Keratinocyte (primary cell): ENCODE measurements around the gene DIS3L2. TPM values are rescaled to one million over a fixed set of nuclear protein-coding genes. Genes with fewer than 3 reads are reported as not detected.
A peak's percentile ranks its signal among the peaks of the same experiment; 100 is the strongest.
"Not testable (repeated sequence)": the region's sequence is repeated elsewhere in the genome, so short reads cannot be mapped to it uniquely, and the experiment has no call there.

Experiments
- DNase-seq: peaks from one replicate; pipeline ENCODE4 v3.0.0-alpha.2; 2011; ENCODE audit warnings: low read depth, missing footprints, low spot score
- FAIRE-seq: peaks from 2 replicates; lab custom pipeline; 2011; peaks lifted over from hg19 to GRCh38; lab: Jason Lieb, UNC
- H2AFZ ChIP-seq: 2 replicates; pipeline ENCODE4 v1.6.0; 2012; ENCODE audit warnings: low read length, control low read depth, inconsistent platforms; ENCODE audit not compliant: control insufficient read depth
- H3K27ac ChIP-seq: 2 replicates; pipeline ENCODE4 v1.5.1; 2011; ENCODE audit warnings: low read length; ENCODE audit not compliant: control insufficient read depth, insufficient read depth
- H3K27me3 ChIP-seq: 3 replicates; pipeline ENCODE4 v1.6.0; 2011; ENCODE audit warnings: low read length; ENCODE audit not compliant: control insufficient read depth, insufficient read depth; ENCODE audit errors: extremely low read depth
- H3K36me3 ChIP-seq, 2 experiments: 2 replicates in 1 of 2; 3 replicates in 1 of 2; pipeline ENCODE4 v1.5.1; 2011; ENCODE audit warnings: low read length in 2 of 2, mild to moderate bottlenecking in 1 of 2; ENCODE audit not compliant: control insufficient read depth in 2 of 2, insufficient read depth in 2 of 2; ENCODE audit errors: extremely low read depth in 1 of 2
- H3K4me1 ChIP-seq: 3 replicates; pipeline ENCODE4 v1.5.1; 2011; ENCODE audit warnings: low read length; ENCODE audit not compliant: control insufficient read depth, insufficient read depth; ENCODE audit errors: extremely low read depth
- H3K4me2 ChIP-seq: 3 replicates; pipeline ENCODE4 v1.6.0; 2011; ENCODE audit warnings: low read depth, low read length; ENCODE audit not compliant: control insufficient read depth, insufficient read depth; ENCODE audit errors: extremely low read depth
- H3K4me3 ChIP-seq, 3 experiments: fragments of 200-600 bp in 1 of 3; sonication (generic) in 1 of 3; 2 replicates in 2 of 3; 3 replicates in 1 of 3; pipeline ENCODE4 v1.5.1; 2011 to 2016; ENCODE audit warnings: low read length in 3 of 3, mild to moderate bottlenecking in 3 of 3, control low read depth in 2 of 3, inconsistent platforms in 1 of 3, low read depth in 1 of 3, mixed read lengths in 1 of 3, mixed run types in 1 of 3, moderate library complexity in 1 of 3; ENCODE audit not compliant: control insufficient read depth in 2 of 3, insufficient read depth in 2 of 3; ENCODE audit errors: extremely low read depth in 1 of 3
- H3K79me2 ChIP-seq: 2 replicates; pipeline ENCODE4 v1.6.0; 2012; ENCODE audit warnings: low read length; ENCODE audit not compliant: control insufficient read depth, insufficient read depth
- H3K9ac ChIP-seq: 3 replicates; pipeline ENCODE4 v1.6.0; 2011; ENCODE audit warnings: low read length; ENCODE audit not compliant: control insufficient read depth, insufficient read depth; ENCODE audit errors: extremely low read depth
- H3K9me1 ChIP-seq: 3 replicates; pipeline ENCODE4 v1.6.0; 2011; ENCODE audit warnings: low read length; ENCODE audit not compliant: control insufficient read depth, insufficient read depth; ENCODE audit errors: extremely low read depth
- H3K9me3 ChIP-seq: 2 replicates; pipeline ENCODE4 v1.5.1; 2012; ENCODE audit warnings: low read depth, low read length; ENCODE audit not compliant: control insufficient read depth
- H4K20me1 ChIP-seq: 3 replicates; pipeline ENCODE4 v1.6.0; 2011; ENCODE audit warnings: low read length; ENCODE audit not compliant: control insufficient read depth, insufficient read depth; ENCODE audit errors: extremely low read depth
- EZH2 ChIP-seq: IDR thresholded peaks from one replicate; pipeline ENCODE4 v1.6.1; 2012; ENCODE audit warnings: inconsistent platforms, mild to moderate bottlenecking, low read length, moderate library complexity
- dilution Hi-C: fragments of 300-500 bp; cut with MboI; formaldehyde crosslinking; loops from one replicate; pipeline ENCODE4 v1.7.0; 2020; ENCODE audit warnings: low sequenced_read_pairs; ENCODE audit not compliant: extremely low pct_ligation_motif_present
- polyA plus RNA-seq, 5 experiments: library from polyadenylated mRNA; depleted of rRNA in 3 of 5; stranded (reverse) in 3 of 5; stranded (forward) in 1 of 5; unstranded in 1 of 5; fragments of >200 nt; gene quantifications; 1 replicate in 1 of 5; 2 replicates in 3 of 5; 3 replicates in 1 of 5; pipeline versions ENCODE4 v1.2.1 to v1.2.3, GENCODE V29; 2011 to 2012; ENCODE audit warnings: missing spikeins in 2 of 5, low read depth in 1 of 5, low replicate concordance in 1 of 5
- TF ChIP-seq, protein P1 (sequence below), 3 experiments: IDR thresholded peaks in 1 of 3; conservative IDR thresholded peaks in 1 of 3; optimal IDR thresholded peaks in 1 of 3; 2 replicates in 2 of 3; 3 replicates in 1 of 3; pipeline versions ENCODE3 to v1.5.1; 2011; ENCODE audit warnings: low read length in 3 of 3, mild to moderate bottlenecking in 3 of 3, moderate library complexity in 2 of 3, control low read depth in 1 of 3, inconsistent platforms in 1 of 3; ENCODE audit not compliant: insufficient read depth in 2 of 3; ENCODE audit errors: extremely low read depth in 1 of 3

DIS3L2 gene
- polyA plus RNA-seq, 1 donor (not counting 4 experiments of a cell fraction or from before 2014, with no cell fraction given) = 8.6 TPM

DNA sequence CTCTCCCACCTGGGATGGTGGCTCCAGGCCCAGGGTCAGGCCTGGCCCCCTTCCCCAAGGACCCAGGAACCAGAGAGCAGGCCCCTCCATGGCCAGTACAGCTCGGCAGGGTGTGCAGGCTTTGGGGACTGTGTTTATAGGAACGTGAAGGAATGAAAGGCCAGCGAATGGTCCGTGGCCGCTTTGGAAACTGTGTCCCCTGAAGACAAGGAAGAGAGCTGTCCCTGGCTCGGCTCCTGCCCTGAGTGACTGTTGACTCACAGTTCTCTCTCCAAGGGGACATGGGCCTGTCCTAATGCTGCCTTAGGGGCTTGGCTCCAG, 373.3 kb downstream of the DIS3L2 start:
- H2AFZ ChIP-seq, H3K27me3 ChIP-seq, H4K20me1 ChIP-seq, H3K9me1 ChIP-seq, H3K9ac ChIP-seq, H3K36me3 ChIP-seq, H3K9me3 ChIP-seq, H3K4me3 ChIP-seq, H3K4me2 ChIP-seq, dilution Hi-C loops, H3K79me2 ChIP-seq, FAIRE-seq, DNase-seq, H3K27ac ChIP-seq, H3K4me1 ChIP-seq: not testable (repeated sequence)

DNA sequence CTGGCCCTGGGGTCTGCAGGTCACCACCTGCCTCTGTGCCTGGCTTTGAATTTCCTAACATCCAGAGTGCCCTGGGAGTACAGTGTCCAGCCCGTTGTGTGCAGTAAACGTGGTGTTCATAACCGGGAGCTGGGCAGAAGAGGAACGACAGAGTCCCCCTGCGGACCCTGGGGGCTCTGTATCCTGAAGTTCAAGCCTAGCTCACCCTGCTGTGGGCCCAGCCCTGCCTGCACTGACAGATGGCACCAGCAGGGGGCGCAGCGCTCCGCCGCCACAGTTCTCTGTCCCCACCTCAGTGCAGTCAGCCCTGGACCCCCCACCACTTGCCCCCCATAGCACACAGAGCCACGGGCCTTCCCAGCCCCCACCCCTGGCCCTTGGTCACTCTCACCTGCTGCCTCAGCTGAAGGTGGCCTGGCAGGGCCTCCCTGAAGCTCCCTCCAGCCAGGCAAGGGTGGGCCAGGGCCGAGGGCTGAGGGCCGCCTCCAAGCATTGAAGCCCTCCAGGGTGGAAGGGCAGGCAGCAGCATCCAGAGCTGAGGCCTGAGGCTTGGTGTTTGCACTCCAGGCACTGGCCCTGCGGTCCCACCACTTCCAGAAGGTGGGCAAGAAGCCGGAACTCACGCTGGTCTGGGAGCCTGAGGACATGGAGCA, 373.8 kb downstream of the DIS3L2 start:
- H3K4me2 ChIP-seq, H3K9me3 ChIP-seq, H2AFZ ChIP-seq, H3K79me2 ChIP-seq, H3K4me1 ChIP-seq, dilution Hi-C loops, H4K20me1 ChIP-seq, H3K36me3 ChIP-seq, H3K9me1 ChIP-seq, H3K27me3 ChIP-seq, H3K9ac ChIP-seq, DNase-seq, H3K27ac ChIP-seq, H3K4me3 ChIP-seq: not testable (repeated sequence)
- TF ChIP-seq, protein P1, sequence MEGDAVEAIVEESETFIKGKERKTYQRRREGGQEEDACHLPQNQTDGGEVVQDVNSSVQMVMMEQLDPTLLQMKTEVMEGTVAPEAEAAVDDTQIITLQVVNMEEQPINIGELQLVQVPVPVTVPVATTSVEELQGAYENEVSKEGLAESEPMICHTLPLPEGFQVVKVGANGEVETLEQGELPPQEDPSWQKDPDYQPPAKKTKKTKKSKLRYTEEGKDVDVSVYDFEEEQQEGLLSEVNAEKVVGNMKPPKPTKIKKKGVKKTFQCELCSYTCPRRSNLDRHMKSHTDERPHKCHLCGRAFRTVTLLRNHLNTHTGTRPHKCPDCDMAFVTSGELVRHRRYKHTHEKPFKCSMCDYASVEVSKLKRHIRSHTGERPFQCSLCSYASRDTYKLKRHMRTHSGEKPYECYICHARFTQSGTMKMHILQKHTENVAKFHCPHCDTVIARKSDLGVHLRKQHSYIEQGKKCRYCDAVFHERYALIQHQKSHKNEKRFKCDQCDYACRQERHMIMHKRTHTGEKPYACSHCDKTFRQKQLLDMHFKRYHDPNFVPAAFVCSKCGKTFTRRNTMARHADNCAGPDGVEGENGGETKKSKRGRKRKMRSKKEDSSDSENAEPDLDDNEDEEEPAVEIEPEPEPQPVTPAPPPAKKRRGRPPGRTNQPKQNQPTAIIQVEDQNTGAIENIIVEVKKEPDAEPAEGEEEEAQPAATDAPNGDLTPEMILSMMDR (optimal IDR thresholded peaks at IDR 0.05 in 1 of 3, IDR thresholded peaks at IDR 0.05 in 1 of 3, conservative IDR thresholded peaks at IDR 0.05 in 1 of 3; ENCODE audit: extremely low read depth in 1 of 3, insufficient read depth in 2 of 3, low read length in 3 of 3) = peak in 1 of 3 experiments; percentile 75
- peak; percentile 48 for FAIRE-seq

DNA sequence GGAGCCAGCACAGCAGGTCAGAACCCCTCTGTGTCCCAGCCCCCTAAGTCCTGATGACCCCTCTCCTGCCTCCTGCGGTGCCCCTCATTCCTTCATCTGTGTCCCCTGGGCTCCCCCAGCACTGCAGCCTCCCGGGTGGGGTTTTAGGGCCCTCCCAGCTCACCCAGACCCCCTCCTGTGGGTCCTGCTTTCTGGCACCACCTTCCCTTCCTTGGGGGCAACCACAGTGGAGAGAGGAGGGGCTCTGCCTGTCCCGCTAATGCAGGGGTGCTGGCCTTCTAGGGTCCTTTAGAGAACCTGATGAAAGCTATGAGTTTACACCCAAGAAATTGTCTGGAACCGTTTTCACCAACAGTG, 374.3 kb downstream of the DIS3L2 start:
- no peak overlapping the region for H3K4me2 ChIP-seq
- H3K9me3 ChIP-seq = no peaks in the 10 kb centered on the region
- H3K36me3 ChIP-seq = peaks cover 0 to 1% of the 10 kb centered on the region in 2 experiments
- H3K9ac ChIP-seq = no peak overlapping the region
- no peaks in the 10 kb centered on the region for H3K79me2 ChIP-seq
- no peak overlapping the region for H2AFZ ChIP-seq
- no peak overlapping the region for H3K4me3 ChIP-seq
- peaks cover 3% of the 10 kb centered on the region for H3K4me1 ChIP-seq
- no peaks in the 10 kb centered on the region for H3K9me1 ChIP-seq
- DNase-seq = no peak
- FAIRE-seq = no peak
- no peak for TF ChIP-seq EZH2
- TF ChIP-seq, protein P1 (optimal IDR thresholded peaks at IDR 0.05 in 1 of 3, IDR thresholded peaks at IDR 0.05 in 1 of 3, conservative IDR thresholded peaks at IDR 0.05 in 1 of 3; ENCODE audit: extremely low read depth in 1 of 3, insufficient read depth in 2 of 3, low read length in 3 of 3) = no peak
- no peak overlapping the region for H3K27ac ChIP-seq
- dilution Hi-C loops = no loop called here
- H3K27me3 ChIP-seq = no peaks in the 10 kb centered on the region
- H4K20me1 ChIP-seq = no peaks in the 10 kb centered on the region
